ENCODE data around the gene COL4A6.

COL4A6 gene

DNA sequence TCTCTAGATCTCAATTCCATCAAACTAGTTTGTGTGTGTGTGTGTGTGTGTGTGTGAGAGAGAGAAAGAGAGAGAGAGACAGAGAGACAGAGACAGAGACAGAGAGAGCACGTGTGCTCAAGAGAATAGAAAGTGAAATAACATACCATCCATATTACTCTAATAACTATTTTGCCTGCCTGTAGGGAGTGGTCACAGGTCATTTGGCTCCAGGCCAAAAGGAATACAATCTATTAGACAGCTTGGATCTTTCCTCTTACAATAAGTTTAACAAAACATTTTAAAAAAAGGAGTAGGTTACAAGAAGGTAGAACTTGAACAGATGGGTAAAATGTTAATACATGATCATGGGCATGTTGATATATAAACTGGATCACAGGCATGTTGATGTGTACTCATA, 76.2 kb downstream of the COL4A6 start:
- TF ChIP-seq, protein P1, sequence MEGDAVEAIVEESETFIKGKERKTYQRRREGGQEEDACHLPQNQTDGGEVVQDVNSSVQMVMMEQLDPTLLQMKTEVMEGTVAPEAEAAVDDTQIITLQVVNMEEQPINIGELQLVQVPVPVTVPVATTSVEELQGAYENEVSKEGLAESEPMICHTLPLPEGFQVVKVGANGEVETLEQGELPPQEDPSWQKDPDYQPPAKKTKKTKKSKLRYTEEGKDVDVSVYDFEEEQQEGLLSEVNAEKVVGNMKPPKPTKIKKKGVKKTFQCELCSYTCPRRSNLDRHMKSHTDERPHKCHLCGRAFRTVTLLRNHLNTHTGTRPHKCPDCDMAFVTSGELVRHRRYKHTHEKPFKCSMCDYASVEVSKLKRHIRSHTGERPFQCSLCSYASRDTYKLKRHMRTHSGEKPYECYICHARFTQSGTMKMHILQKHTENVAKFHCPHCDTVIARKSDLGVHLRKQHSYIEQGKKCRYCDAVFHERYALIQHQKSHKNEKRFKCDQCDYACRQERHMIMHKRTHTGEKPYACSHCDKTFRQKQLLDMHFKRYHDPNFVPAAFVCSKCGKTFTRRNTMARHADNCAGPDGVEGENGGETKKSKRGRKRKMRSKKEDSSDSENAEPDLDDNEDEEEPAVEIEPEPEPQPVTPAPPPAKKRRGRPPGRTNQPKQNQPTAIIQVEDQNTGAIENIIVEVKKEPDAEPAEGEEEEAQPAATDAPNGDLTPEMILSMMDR (IDR thresholded peaks at IDR 0.05; ENCODE audit: low read depth, low read length, poor library complexity, severe bottlenecking): no peak
- Histone ChIP-seq H3K9me2 (replicated peaks; ENCODE audit: control insufficient read depth, low read length) (no peaks in the 10 kb centered on the region), H3F3A (ENCODE audit: control insufficient read depth, insufficient read depth) (no peaks in the 10 kb centered on the region), H4K20me1 (ENCODE audit: control insufficient read depth, insufficient read depth, low read depth, low read length) (no peaks in the 10 kb centered on the region), H3K9me3 (ENCODE audit: control insufficient read depth, insufficient read depth, low read length) (no peaks in the 10 kb centered on the region), H3K36me3 (ENCODE audit: control insufficient read depth, low read length) (no peaks in the 10 kb centered on the region), H3K4me1 (ENCODE audit: control insufficient read depth, low read length) (no peaks in the 10 kb centered on the region), H3K4me2 (ENCODE audit: low read length) (no peak overlapping the region), H3K4me3 (ENCODE audit: low read length) (no peak overlapping the region), H3K79me2 (ENCODE audit: control insufficient read depth, low read length) (no peaks in the 10 kb centered on the region), H3K27me3 (ENCODE audit: control insufficient read depth, low read length) (no peaks in the 10 kb centered on the region), H3K27ac (ENCODE audit: low read depth, low read length) (no peak overlapping the region)

DNA sequence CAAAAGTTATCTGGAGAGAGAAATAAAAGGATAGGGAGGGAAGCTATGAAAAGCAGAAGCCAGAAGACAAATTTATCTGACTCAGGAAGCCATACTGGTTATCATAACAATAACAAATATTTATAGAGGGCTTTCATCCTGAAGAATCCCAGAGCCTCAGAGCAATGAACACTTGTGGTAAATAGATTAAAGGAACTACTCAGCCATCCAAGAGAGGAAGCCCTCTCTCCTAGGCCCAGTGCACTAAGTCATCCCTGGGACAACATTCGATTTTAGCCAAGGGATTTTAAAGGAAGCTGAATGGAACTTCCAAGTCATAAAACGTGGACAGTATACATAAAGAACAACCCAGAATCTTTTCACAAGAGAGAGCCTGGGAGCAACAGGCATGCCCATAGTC, 76.9 kb downstream of the COL4A6 start:
- no peaks in the 10 kb centered on the region for H3K27me3 ChIP-seq (ENCODE audit: control insufficient read depth, low read length)
- H3K4me2 ChIP-seq (ENCODE audit: low read length): no peak overlapping the region
- no peaks in the 10 kb centered on the region for H3K79me2 ChIP-seq (ENCODE audit: control insufficient read depth, low read length)
- H3K4me3 ChIP-seq (ENCODE audit: low read length): no peak overlapping the region
- no peaks in the 10 kb centered on the region for H3K9me3 ChIP-seq (ENCODE audit: control insufficient read depth, insufficient read depth, low read length)
- no peaks in the 10 kb centered on the region for H3K9me2 ChIP-seq (replicated peaks; ENCODE audit: control insufficient read depth, low read length)
- H3F3A ChIP-seq (ENCODE audit: control insufficient read depth, insufficient read depth): no peaks in the 10 kb centered on the region
- no peaks in the 10 kb centered on the region for H3K36me3 ChIP-seq (ENCODE audit: control insufficient read depth, low read length)
- no peaks in the 10 kb centered on the region for H4K20me1 ChIP-seq (ENCODE audit: control insufficient read depth, insufficient read depth, low read depth, low read length)
- no peak overlapping the region for H3K27ac ChIP-seq (ENCODE audit: low read depth, low read length)
- no peaks in the 10 kb centered on the region for H3K4me1 ChIP-seq (ENCODE audit: control insufficient read depth, low read length)
- TF ChIP-seq, protein P1 (IDR thresholded peaks at IDR 0.05; ENCODE audit: low read depth, low read length, poor library complexity, severe bottlenecking): no peak
- TF ChIP-seq EZH2phosphoT487 (IDR thresholded peaks at IDR 0.05; ENCODE audit: borderline replicate concordance, low read length): no peak

DNA sequence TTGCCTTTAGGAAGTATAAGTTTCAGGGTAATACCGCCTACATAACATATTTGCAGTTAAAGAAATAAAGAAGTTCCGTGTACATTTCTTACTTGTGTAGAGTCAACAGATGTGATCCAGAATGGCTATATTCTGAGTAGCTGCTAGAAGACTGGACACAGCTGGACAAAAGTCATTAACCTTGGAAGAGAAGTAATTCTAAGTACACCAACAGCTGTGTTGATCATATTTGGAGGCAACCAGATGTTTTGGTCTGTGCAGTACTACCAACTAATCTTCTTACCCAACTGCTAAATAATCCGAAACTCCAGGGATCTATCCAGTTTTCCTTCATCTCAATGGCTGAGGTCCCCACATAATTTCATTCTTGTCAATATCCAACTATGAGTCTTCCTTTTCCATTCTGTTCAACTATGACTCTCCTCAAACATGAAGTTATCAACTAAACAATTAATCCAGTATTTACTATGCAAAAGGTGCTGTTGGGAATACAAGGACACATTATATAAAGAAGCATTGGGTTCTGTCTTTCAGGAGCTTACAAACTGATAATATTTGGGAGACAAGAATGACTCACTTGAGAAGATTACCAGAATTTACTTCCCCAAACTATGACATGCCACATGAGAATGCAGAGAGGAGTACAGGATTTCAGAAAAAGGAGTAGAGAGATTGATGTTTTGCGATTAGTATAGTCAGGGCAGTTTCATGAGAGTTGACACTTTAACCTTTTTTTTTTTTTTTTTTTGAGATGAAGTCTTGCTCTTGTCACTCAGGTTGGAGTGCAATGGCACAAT, 78.2 kb downstream of the COL4A6 start:
- Histone ChIP-seq H3K27me3 (ENCODE audit: control insufficient read depth, low read length) (no peaks in the 10 kb centered on the region), H4K20me1 (ENCODE audit: control insufficient read depth, insufficient read depth, low read depth, low read length) (no peaks in the 10 kb centered on the region), H3K27ac (ENCODE audit: low read depth, low read length) (no peak overlapping the region), H3K4me2 (ENCODE audit: low read length) (no peak overlapping the region), H3K9me3 (ENCODE audit: control insufficient read depth, insufficient read depth, low read length) (no peaks in the 10 kb centered on the region), H3K79me2 (ENCODE audit: control insufficient read depth, low read length) (no peaks in the 10 kb centered on the region), H3K9me2 (replicated peaks; ENCODE audit: control insufficient read depth, low read length) (no peaks in the 10 kb centered on the region), H3K36me3 (ENCODE audit: control insufficient read depth, low read length) (no peaks in the 10 kb centered on the region), H3K4me3 (ENCODE audit: low read length) (no peak overlapping the region), H3K4me1 (ENCODE audit: control insufficient read depth, low read length) (no peaks in the 10 kb centered on the region), H3F3A (ENCODE audit: control insufficient read depth, insufficient read depth) (no peaks in the 10 kb centered on the region)
- TF ChIP-seq, protein P1 (IDR thresholded peaks at IDR 0.05; ENCODE audit: low read depth, low read length, poor library complexity, severe bottlenecking): no peak
- TF ChIP-seq EZH2phosphoT487 (IDR thresholded peaks at IDR 0.05; ENCODE audit: borderline replicate concordance, low read length): no peak

All from DOHH2 (cell line).